Epithelial cell of proximal tubule (primary cell): Measurements from ENCODE around the gene ABHD1. TPM values are rescaled to one million over a fixed set of nuclear protein-coding genes. Genes with fewer than 3 reads are reported as not detected.

Experiments used
- DNase-seq: peaks from one replicate; pipeline ENCODE4 v3.0.0-alpha.2; 2011; ENCODE audit warnings: low read depth
- H3K4me3 ChIP-seq: 2 replicates; pipeline ENCODE4 v1.5.1; 2011; ENCODE audit warnings: low read depth, mild to moderate bottlenecking, low read length
- CTCF ChIP-seq: conservative IDR thresholded peaks from 2 replicates; pipeline ENCODE4 v1.5.1; 2012; ENCODE audit warnings: low read depth, mild to moderate bottlenecking, low read length
- total RNA-seq: library from RNA; depleted of rRNA; stranded (reverse); fragments of >200 nt; gene quantifications from 2 replicates; pipeline ENCODE4 v1.2.3, GENCODE V29; 2015

ABHD1 gene
- total RNA-seq, 1 donor from 2014 or later = not detected

- no peak overlapping the region for H3K4me3 ChIP-seq
- DNase-seq = no peak
- TF ChIP-seq CTCF = no peak
These were observed 44.1 kb upstream of the ABHD1 start for GRCh38 chr2:27079233-27080139.

- H3K4me3 ChIP-seq = no peak overlapping the region
- no peak for TF ChIP-seq CTCF
- no peak for DNase-seq
These were observed 43.5 kb upstream of the ABHD1 start for GRCh38 chr2:27080140-27080469.

- no peak for DNase-seq
- no peak for TF ChIP-seq CTCF
- no peak overlapping the region for H3K4me3 ChIP-seq
These were observed 43.0 kb upstream of the ABHD1 start for GRCh38 chr2:27080603-27080936.

- TF ChIP-seq CTCF = no peak
- no peak for DNase-seq
- H3K4me3 ChIP-seq = no peak overlapping the region
These were observed 41.4 kb upstream of the ABHD1 start for GRCh38 chr2:27081984-27082772.

- no peak for TF ChIP-seq CTCF
These were observed 40.7 kb upstream of the ABHD1 start for GRCh38 chr2:27082773-27083409.

GRCh38 chr2:27083410-27084296, 40.0 kb upstream of the ABHD1 start:
- no peak for TF ChIP-seq CTCF
- DNase-seq = no peak
- H3K4me3 ChIP-seq = no peak overlapping the region

More at GRCh38 chr2:27082773-27083409, 40.7 kb upstream of the ABHD1 start:
- DNase-seq = no peak
- no peak overlapping the region for H3K4me3 ChIP-seq
